Amygdala (tissue), 56 donors: ENCODE measurements around the gene SNCA.

Source experiments
- DNase-seq, 56 donors: peaks; one replicate each; lab custom pipeline; 2025; lab: John Stamatoyannopoulos, UW

The SNCA gene

GRCh38 chr4:89820010-89820409 is 17.0 kb downstream of the SNCA start:
- no peak for DNase-seq

DNA sequence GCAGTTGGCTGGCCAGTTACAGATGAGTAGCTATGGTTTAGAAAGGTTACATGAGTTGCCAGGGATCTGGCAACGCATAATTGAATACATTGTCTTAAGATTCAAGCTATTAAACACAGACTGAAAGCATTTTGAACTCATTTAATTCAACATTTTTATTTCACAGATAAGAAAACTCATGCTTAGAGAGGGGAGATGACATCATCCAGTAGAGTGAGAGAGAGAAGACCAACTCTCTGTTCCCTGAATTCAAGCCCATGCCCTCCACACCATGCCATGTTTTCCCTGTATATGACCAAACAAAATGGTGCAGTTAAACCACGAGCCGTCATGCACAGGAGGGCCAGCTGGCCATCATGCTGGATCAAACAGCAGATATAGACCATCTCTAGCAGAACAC is 22.6 kb downstream of the SNCA start:
- DNase-seq, result no peak

GRCh38 chr4:89813197-89813596 is 23.8 kb downstream of the SNCA start:
- no peak for DNase-seq

- DNase-seq, result no peak
Measured at GRCh38 chr4:89807441-89808140, 29.4 kb downstream of the SNCA start.

GRCh38 chr4:89805297-89805696 is 31.7 kb downstream of the SNCA start:
- no peak for DNase-seq

- no peak for DNase-seq
Measured at GRCh38 chr4:89803915-89804314, 33.0 kb downstream of the SNCA start.

DNA sequence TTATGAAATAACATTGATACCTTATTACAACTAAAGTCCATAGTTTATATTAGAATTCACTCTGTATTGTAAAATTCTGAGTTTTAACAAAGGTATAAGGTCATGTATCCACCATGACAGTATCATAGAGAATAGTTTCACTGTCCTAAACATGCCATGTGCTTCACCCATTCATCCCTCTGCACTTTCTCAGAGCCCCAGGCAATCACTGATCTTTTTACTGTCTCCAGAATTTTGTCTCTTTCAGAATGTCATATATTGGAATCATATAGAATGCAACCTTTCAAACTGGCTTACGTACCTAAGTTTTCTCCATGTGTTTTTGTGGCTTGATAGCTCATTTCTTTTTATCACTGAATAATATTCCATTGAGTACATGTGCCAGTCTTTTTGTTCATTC is 33.9 kb downstream of the SNCA start:
- no peak for DNase-seq

DNA sequence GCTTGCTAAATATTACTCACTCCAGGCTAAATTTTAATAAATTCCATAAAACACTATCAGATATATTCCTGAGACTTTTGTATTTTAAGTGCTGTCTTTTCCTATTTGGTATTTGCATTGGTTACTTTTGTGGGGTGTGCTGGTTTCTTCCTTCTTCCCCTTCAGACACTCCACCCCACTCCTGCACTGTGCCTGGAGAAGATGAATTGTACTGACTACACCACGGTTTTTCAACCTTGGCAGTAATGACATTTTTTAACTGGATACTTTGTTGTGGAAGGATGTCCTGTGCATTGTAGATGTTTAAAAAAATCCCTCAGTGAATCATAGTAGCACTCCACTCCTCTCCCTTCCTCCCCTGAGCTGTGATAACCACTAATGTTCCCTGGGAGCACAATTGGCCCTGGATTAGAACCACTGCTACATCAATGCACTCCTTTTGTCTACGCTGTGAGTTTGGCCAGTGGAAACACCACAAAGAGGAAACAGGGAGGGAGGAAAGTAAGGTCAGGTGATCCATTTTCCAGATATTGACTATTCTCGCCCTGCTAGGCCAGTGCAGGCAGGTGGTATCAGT is 36.3 kb downstream of the SNCA start:
- no peak for DNase-seq

GRCh38 chr4:89800012-89800516 is 36.9 kb downstream of the SNCA start:
- DNase-seq, result no peak

DNA sequence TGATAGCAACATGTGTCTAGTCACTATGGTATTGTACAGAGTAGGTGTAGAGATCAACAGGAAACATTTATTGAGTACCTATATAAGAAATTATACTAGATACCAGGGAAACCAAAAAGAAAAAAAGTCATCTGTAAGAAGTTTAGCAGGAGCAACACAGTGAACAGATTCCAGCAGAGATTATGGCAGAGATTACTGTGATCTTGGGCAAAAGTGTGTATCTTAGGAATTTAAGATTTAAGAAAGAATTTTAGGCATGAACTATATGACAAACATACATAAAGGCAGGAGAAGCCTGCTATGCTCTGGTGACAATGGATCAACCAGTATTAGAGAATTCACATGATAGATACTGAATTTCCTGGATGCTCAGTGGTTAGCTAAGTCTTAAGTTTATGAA is 37.9 kb downstream of the SNCA start:
- no peak for DNase-seq

- no peak for DNase-seq
Measured at GRCh38 chr4:89797117-89797516, 39.8 kb downstream of the SNCA start.

- no peak for DNase-seq
Measured at GRCh38 chr4:89788206-89789072, 48.5 kb downstream of the SNCA start.

GRCh38 chr4:89784686-89785231 is 52.2 kb downstream of the SNCA start:
- no peak for DNase-seq

GRCh38 chr4:89781321-89781720 is 55.6 kb downstream of the SNCA start:
- no peak for DNase-seq

DNA sequence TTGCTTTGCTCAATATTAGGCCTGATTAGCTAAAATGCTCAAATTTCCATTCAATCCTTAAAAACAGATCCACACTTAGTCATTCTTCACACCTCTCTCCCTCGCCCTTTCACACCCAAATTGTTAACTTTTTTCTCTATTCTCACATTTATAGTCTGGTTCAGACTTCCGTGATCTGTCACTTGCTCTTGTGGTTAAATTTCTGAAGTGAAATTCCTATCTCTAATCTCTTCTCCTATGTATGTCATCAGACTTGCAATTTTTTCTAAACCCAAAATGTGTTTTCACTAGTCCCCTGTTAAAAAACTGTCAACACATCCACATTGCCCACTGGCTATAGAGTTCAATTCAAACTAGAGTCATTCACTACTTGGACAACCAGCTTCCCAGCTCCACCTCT is 63.2 kb downstream of the SNCA start:
- no peak for DNase-seq

GRCh38 chr4:89769856-89770255 is 67.1 kb downstream of the SNCA start:
- DNase-seq, result no peak

- no peak for DNase-seq
Measured at GRCh38 chr4:89767924-89768323, 69.0 kb downstream of the SNCA start.

DNA sequence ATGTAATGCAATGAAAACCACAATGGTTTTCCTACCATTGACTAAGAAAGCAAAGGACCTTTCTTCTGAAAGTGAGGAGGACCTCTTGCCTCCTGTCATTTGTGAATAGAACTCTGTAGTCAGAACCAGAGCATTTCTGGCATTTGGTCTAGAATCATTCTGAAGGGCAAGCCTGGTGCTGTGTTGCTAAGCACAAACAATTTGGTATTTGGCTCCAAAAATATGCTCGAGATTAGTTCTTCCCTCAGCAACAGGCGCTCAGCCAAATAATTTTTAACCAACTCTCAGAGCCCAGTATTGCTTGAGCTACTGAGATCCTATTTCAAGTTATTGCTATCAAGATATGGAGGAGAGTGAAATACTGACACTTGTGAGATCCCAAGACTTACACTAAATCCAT is 71.0 kb downstream of the SNCA start:
- DNase-seq, result peak in 11 of 56 donors; percentile 7 to 56 (median 21)

GRCh38 chr4:89765528-89765927 is 71.4 kb downstream of the SNCA start:
- no peak for DNase-seq

- peak in 1 of 56 donors; percentile 13 for DNase-seq
Measured at GRCh38 chr4:89762311-89762710, 74.7 kb downstream of the SNCA start.

- no peak for DNase-seq
Measured at GRCh38 chr4:89759426-89759825, 77.5 kb downstream of the SNCA start.
